NCI-H1105 treated with DMSO at 0.1 percent for 48 hours (cell line): ENCODE measurements around the gene BRMS1L.

ENCODE experiments used
- DNase-seq: peaks from one replicate; lab custom pipeline; 2025; lab: John Stamatoyannopoulos, UW

The BRMS1L gene

GRCh38 chr14:35865611-35866324 is 39.6 kb downstream of the BRMS1L start:
- DNase-seq = no peak

DNA sequence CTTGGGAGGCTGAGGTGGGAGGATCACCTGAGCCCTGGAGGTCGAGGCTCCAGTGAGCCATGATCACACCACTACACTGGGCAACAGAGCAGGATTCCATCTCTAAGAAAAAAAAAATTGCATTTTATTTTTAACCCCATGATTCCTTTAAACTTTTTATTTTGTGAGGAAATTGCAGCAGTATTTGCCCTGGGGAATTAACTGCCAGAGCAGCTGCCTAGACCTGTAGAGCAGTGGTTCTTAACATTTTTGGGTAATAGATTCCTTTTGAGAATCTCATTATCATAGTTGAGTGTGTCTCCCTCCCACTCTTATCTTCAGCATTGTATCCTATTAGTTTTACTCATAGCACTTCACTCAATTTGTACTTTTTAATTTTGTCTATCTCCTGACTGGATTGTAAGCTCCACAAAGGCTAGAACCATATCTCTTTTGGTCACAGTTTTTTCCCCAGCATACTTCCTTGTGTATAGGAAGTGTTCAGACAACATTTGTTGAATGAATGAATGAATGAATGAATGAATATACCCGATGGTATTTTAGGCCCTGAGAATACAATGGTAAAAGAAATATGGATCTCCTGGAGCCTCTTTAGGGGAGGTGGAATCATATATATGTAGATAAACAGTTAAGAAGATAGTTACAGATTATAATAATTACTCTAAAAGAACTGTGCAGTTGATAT is 40.6 kb downstream of the BRMS1L start:
- DNase-seq = no peak

DNA sequence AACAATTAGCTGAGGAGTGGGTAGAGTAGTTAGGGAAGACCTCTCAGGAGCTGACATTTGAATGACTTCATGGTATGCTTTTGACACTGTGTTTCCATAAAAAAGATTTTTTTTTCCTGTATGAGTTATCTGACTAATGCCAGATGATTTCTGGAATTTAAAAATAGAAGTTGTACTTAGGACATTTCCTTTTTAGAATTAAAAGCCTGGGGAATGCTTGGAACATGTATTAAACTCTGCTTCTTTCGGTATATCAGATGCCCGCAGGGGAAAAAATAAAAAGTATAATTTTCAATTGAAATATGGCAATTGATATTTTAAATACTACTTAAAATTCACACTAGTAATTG is 41.1 kb downstream of the BRMS1L start:
- DNase-seq = no peak

- peak; percentile 52 for DNase-seq
Measured at GRCh38 chr14:35875296-35875695, 49.2 kb downstream of the BRMS1L start.

DNA sequence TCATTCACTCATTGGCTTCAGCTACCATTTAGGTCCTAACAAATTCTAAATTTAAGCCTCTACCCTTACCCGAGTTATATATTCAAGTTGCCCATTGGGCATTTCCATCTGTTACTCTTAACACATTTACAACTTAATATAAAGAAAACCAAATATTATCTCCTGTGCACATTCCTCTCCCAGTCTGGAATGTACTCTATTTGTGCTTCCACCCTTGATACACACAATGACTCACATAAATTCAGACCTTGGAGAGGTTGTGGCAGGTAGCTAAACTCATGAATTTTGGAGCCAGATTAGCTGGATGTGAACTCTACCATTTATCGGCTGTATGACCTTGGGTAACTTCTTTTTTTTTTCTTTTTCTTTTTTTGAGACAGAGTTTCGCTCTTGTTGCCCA is 51.1 kb downstream of the BRMS1L start:
- DNase-seq = no peak

- no peak for DNase-seq
Measured at GRCh38 chr14:35878272-35879150, 52.4 kb downstream of the BRMS1L start.

GRCh38 chr14:35879151-35879648 is 53.1 kb downstream of the BRMS1L start:
- no peak for DNase-seq

- DNase-seq = peak; percentile 56
Measured at GRCh38 chr14:35879654-35880249, 53.6 kb downstream of the BRMS1L start.

- DNase-seq = no peak
Measured at GRCh38 chr14:35881280-35881679, 55.1 kb downstream of the BRMS1L start.

DNA sequence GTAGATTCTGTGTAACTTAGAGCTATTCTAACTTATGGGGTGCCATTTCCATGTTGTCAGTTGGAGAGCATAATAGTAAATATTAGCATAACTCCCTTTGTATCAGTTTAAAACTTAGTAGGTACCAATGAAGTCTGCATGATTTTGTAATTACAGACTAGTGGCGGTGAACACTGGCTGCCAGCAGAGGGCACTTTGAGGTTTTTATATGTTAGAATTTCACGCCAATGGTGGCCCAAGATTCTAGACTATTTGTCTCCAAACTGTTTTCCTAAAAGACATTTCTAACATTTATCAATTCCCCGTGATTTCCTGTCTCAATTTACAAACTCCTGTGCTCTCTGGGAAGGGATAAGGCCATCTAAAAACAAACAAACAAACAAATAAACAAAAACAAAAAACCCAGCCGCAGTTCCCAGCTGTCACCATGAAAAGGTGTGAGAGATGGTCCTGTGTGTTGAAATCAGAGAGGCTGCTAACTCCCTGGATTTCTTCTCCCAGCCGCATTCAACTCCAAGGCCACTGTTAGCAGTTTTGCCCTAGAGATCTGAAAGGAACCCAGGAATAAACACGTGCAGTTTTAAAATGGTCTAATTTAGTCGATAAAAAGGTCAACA is 57.6 kb downstream of the BRMS1L start:
- peak; percentile 36 for DNase-seq

DNA sequence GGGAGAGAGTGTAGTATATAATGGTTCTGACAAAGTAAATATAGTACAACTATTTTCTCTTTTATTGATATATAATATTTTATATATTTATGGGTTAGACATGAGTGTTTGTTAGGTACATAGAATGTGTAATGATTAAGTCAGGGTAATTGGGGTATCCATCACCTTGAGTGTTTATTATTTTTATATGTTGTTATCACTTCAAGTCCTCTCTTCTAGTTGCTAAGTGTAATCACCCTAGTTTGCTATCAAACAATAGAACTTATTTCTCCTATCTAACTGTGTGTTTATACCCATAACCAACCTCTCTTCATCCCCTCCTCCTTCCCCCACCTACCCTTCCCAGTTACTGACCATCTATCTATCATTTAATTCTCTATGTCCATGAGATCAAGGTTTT is 64.2 kb downstream of the BRMS1L start:
- no peak for DNase-seq

GRCh38 chr14:35895256-35895655 is 69.1 kb downstream of the BRMS1L start:
- no peak for DNase-seq

GRCh38 chr14:35897616-35898111 is 71.5 kb downstream of the BRMS1L start:
- peak; percentile 25 for DNase-seq

- no peak for DNase-seq
Measured at GRCh38 chr14:35898217-35898775, 72.2 kb downstream of the BRMS1L start.

DNA sequence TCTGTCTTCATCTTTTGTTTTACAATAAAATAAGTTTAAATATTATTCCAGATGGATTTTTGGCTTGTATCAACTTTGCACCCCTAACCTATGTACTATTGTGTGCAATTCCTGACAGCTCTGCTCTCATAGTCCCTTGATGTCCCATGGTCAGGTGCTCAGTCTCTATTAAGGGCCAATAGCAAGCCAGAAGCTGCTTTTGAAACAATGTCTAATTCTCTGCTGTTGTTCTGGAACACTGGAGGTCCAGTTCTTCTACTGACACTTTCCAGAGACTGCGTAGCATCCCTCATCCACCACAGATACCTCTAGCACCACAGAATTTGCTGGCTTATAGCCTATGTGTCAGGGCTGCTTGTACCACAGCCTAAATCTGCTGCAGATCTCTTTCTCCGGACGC is 74.6 kb downstream of the BRMS1L start:
- DNase-seq = no peak

GRCh38 chr14:35909665-35910064 is 83.5 kb downstream of the BRMS1L start:
- no peak for DNase-seq

DNA sequence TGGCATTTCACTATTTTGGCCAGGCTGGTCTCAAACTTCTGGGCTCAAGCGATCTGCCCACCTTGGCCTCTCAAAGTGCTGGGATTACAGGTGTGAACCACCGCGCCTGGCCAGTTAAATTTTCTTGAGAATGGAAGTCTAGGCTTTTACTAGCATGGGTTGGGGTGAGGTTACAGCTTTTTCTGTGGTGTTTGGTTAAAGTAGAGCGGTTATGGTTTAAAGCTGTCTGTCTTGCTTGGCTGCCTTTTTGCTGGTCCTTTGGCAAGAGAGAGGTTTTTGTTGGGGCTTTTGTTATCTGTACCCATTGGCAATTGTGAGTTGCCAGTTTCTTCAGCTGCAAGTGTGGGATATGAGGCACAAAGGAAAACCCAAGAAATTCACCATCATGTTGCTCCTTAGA is 84.1 kb downstream of the BRMS1L start:
- no peak for DNase-seq

DNA sequence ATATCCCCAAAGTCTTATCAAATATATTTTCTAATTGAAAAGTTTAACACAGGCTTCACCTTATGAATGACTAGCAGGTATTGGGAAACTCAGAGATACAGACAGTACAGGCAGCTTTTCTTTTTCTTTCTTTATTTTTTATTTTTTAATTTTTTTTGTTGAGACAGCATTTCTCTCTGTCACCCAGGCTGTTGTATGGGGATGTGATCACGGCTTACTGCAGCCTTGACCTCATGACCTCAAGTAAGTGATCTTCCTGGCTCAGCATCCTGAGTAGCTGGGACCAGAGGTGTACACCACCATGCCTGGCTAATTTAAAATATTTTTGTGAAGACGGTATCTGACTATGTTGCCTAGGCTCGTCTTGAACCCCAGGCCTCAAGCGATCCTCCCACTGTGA is 85.0 kb downstream of the BRMS1L start:
- DNase-seq = no peak

DNA sequence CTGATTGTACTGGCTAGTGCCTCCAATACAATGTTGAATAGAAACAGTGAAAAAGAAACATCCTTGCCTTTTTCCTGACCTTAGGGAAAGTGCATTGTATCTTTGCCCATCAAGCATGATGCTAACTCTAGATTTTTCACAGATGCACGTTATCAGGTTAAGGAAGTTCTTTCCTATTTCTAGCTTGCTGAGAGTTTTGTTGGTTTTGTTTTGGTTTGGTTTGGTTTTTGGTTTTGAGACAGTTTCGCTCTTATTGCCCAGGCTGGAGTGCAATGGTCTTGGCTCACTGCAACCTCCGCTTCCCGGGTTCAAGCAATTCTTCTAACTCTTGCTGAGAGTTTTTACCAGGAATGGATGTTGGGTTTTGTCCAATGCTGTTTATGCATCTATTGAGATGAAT is 89.0 kb downstream of the BRMS1L start:
- no peak for DNase-seq

DNA sequence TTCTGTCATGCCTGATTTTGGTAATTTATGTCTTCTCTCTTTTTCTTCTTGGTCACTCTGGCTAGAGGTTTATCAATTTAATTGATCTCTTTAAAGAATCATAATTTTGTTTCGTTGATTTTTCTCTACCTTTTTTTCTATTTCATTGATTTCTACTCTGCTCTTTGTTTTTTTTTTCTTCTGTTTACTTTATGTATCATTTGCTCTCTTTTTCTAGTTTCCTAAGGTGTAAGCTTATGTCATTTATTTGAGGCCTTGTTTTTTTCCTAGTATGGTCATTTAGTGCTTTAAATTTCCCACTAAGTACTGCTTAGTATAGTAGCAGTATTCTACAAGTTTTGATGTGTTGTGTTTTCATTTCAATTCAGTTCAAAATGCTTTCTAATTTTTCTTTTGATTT is 89.6 kb downstream of the BRMS1L start:
- DNase-seq = no peak
